Lower leg skin (tissue), 3 donors: ENCODE results near the gene METTL16.

Source experiments
- CTCF ChIP-seq, 3 donors: fragments of 450-650 bp; IDR thresholded peaks; one replicate each; pipeline ENCODE4 v1.5.1; 2016; ENCODE audit warnings: antibody characterized with exemption in 3 of 3, mild to moderate bottlenecking in 3 of 3, moderate library complexity in 2 of 3
- POLR2A ChIP-seq, 2 donors: fragments of 450-650 bp; IDR thresholded peaks; one replicate each; pipeline ENCODE4 v1.6.1; 2016 to 2017; ENCODE audit warnings: antibody characterized with exemption in 2 of 2, mild to moderate bottlenecking in 1 of 2, moderate library complexity in 1 of 2

GRCh38 chr17:2387086-2388019, 124.3 kb downstream of the METTL16 start:
- TF ChIP-seq POLR2A (IDR thresholded peaks at IDR 0.05) = no peak
- no peak for TF ChIP-seq CTCF (IDR thresholded peaks at IDR 0.05)
